ENCODE results near the gene COA6. TPM values are rescaled to one million over a fixed set of nuclear protein-coding genes. Genes with fewer than 3 reads are reported as not detected.
A peak's percentile ranks its signal among the peaks of the same experiment; 100 is the strongest.
"Not testable (repeated sequence)": the region's sequence is repeated elsewhere in the genome, so short reads cannot be mapped to it uniquely, and the experiment has no call there.

The COA6 gene
- polyA plus RNA-seq, 1 experiment: 11.7 TPM

DNA sequence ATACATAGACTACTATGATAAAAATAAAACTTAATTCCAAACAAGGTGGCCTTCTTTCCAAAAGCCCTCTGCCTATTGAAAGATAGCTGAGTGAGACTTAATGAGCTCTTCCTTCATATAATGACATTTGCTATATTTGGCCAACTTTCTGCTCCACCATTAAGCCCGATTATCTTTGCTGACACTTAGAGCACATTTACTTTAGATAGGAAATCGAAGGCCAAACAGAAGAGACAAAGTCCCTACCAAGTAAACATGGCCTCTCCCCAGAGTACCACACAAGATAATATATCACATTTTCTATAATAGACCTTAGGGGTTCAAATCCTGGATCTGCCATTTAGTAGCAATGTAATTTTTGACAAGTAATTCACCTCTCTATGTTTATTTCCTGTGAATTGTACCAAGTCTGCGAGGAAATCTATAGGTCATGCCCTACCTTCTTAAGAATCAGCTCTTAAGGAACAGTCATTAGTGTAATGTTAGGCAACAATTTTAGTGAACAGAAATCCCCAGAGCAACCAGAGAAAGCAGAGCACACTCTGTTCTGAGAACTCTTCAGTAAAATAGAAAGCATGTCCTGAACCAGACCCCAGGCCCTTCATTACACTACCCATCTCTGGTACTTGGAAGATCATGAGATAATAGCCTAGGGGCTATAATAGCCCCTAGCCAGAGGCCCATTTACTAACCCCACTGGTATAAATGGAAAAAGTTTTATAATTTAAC, 17.3 kb upstream of the COA6 start:
- TF ChIP-seq CTCF (IDR thresholded peaks at IDR 0.05; ENCODE audit: insufficient read depth, low read depth, low read length): no peak
- POLR2A ChIA-PET: no interaction called here
- Histone ChIP-seq H3K4me3 (ENCODE audit: low read depth, low read length) (no peak overlapping the region), H3K36me3 (ENCODE audit: control insufficient read depth, insufficient read depth, low read length) (no peaks in the 10 kb centered on the region), H3K27me3 (ENCODE audit: control insufficient read depth, insufficient read depth, low read length) (peaks cover 3% of the 10 kb centered on the region; the same call in 1 of the 2 replicates)
- no peak for DNase-seq (ENCODE audit: low read depth)
- CTCF ChIA-PET: no interaction called here

GRCh38 chr1:234356615-234357269, 16.5 kb upstream of the COA6 start:
- H3K36me3 ChIP-seq (ENCODE audit: control insufficient read depth, insufficient read depth, low read length); DNase-seq (ENCODE audit: low read depth); H3K27me3 ChIP-seq (ENCODE audit: control insufficient read depth, insufficient read depth, low read length); POLR2A ChIA-PET: not testable (repeated sequence)
- H3K4me3 ChIP-seq (ENCODE audit: low read depth, low read length): peak overlapping the region; percentile 9
- CTCF ChIA-PET: interaction anchor here (1.0 kb wide), 1 partner anchor 47 kb away, joined by 3 read pairs; no protein-coding TSS in a partner anchor

GRCh38 chr1:234357831-234358230, 15.4 kb upstream of the COA6 start:
- ChIA-PET CTCF (interaction anchor here (1.3 kb wide), 1 partner anchor 9 kb away, joined by 3 read pairs; no protein-coding TSS in a partner anchor), POLR2A (no interaction called here)
- Histone ChIP-seq H3K27me3 (ENCODE audit: control insufficient read depth, insufficient read depth, low read length) (peaks cover 2% of the 10 kb centered on the region; the same call in 1 of the 2 replicates), H3K4me3 (ENCODE audit: low read depth, low read length) (no peak overlapping the region), H3K36me3 (ENCODE audit: control insufficient read depth, insufficient read depth, low read length) (no peaks in the 10 kb centered on the region)
- DNase-seq (ENCODE audit: low read depth): no peak
- TF ChIP-seq CTCF (IDR thresholded peaks at IDR 0.05; ENCODE audit: insufficient read depth, low read depth, low read length): no peak

GRCh38 chr1:234361102-234361603, 12.1 kb upstream of the COA6 start:
- no peak for DNase-seq (ENCODE audit: low read depth)
- H3K36me3 ChIP-seq (ENCODE audit: control insufficient read depth, insufficient read depth, low read length): no peaks in the 10 kb centered on the region
- POLR2A ChIA-PET: no interaction called here
- TF ChIP-seq CTCF (IDR thresholded peaks at IDR 0.05; ENCODE audit: insufficient read depth, low read depth, low read length): no peak
- H3K4me3 ChIP-seq (ENCODE audit: low read depth, low read length): no peak overlapping the region
- H3K27me3 ChIP-seq (ENCODE audit: control insufficient read depth, insufficient read depth, low read length): peaks cover 2% of the 10 kb centered on the region; the same call in 1 of the 2 replicates
- CTCF ChIA-PET: no interaction called here

DNA sequence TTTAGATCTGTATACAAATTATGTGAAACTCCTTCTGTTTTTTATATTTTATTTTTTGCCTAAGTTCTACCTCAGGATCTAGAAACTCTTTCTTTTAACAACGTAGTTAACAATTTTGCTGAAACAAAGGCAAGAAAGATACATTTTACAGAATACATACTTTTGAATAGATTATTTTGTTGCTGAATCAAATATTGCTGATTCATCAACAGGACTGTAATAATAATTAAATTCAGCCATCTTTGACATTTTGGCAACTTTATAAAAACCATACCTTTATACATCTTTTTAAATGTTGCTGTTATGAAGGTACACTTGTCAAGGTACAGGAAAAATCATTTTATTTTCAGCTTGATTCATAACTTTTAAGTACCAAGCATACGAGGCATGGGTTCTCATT, 10.7 kb upstream of the COA6 start:
- DNase-seq (ENCODE audit: low read depth): no peak
- no peak for TF ChIP-seq CTCF (IDR thresholded peaks at IDR 0.05; ENCODE audit: insufficient read depth, low read depth, low read length)
- Histone ChIP-seq H3K4me3 (ENCODE audit: low read depth, low read length) (no peak overlapping the region), H3K27me3 (ENCODE audit: control insufficient read depth, insufficient read depth, low read length) (peaks cover 2% of the 10 kb centered on the region; the same call in 1 of the 2 replicates), H3K36me3 (ENCODE audit: control insufficient read depth, insufficient read depth, low read length) (no peaks in the 10 kb centered on the region)
- ChIA-PET CTCF (no interaction called here), POLR2A (no interaction called here)

All from BJ (cell line).